K562 (cell line): ENCODE measurements around the gene SLX9. TPM values are rescaled to one million over a fixed set of nuclear protein-coding genes. Genes with fewer than 3 reads are reported as not detected.

Experiments used
- ATAC-seq: fragments of 200-7000 bp; cut with Tn5 transposase; 3 replicates; pipeline ENCODE4 v1.9.1; 2020; ENCODE audit warnings: moderate library complexity
- BruUV-seq: library from RNA; stranded (reverse); fragments of 400-500 nt; replicated peaks from 2 replicates; lab custom pipeline; 2021; lab: Mats Ljungman, UMichigan
- CTCF ChIA-PET: fragments of 300-600 bp; formaldehyde crosslinking; extraction: SDS; loops from one replicate; lab custom pipeline; 2021; ENCODE audit warnings: low intra/inter-chr PET ratio; lab: Yijun Ruan, JAX
- POLR2A ChIA-PET: fragments of 300-600, 350-650 bp; sonication (Branson Sonifier 250); formaldehyde crosslinking; extraction: SDS; loops from one replicate; lab custom pipeline; 2021; ENCODE audit warnings: antibody characterized with exemption, inconsistent platforms; lab: Yijun Ruan, JAX
- DNase-seq, 4 experiments: peaks; one replicate each; pipeline versions ENCODE4 v3.0.0 to v3.0.0-alpha.2; 2011 to 2018; ENCODE audit warnings: low spot score in 3 of 4, mixed read lengths in 3 of 4; ENCODE audit errors: extremely low read depth in 1 of 4
- FAIRE-seq: peaks from 2 replicates; lab custom pipeline; 2011; peaks lifted over from hg19 to GRCh38; lab: Jason Lieb, UNC
- H2AFZ ChIP-seq: 2 replicates; pipeline ENCODE4 v1.6.0; 2011; ENCODE audit warnings: low read depth, low read length, control low read depth, inconsistent platforms
- H3K27ac ChIP-seq: fragments of 200-600 bp; 3 replicates; pipeline ENCODE4 v1.8.0; 2011; ENCODE audit warnings: low read depth, mild to moderate bottlenecking, control low read depth, inconsistent platforms, low read length, moderate library complexity, mixed read lengths; ENCODE audit errors: extremely low read depth
- H3K27me3 ChIP-seq, 2 experiments: fragments of 300-600 bp in 1 of 2; 2 replicates in 1 of 2; 3 replicates in 1 of 2; pipeline versions ENCODE4 v1.6.0 to v1.8.0; 2011; ENCODE audit warnings: inconsistent platforms in 2 of 2, low read length in 2 of 2, mild to moderate bottlenecking in 1 of 2, mixed read lengths in 1 of 2, moderate library complexity in 1 of 2; ENCODE audit not compliant: control insufficient read depth in 2 of 2, insufficient read depth in 2 of 2
- H3K36me3 ChIP-seq: fragments of 300-600 bp; 3 replicates; pipeline ENCODE4 v1.8.0; 2011; ENCODE audit warnings: mild to moderate bottlenecking, low read length, inconsistent platforms; ENCODE audit not compliant: control insufficient read depth, insufficient read depth
- H3K4me1 ChIP-seq, 2 experiments: fragments of 200-600 bp in 1 of 2; replicated peaks in 1 of 2; 2 replicates in 1 of 2; 3 replicates in 1 of 2; pipeline versions ENCODE4 v1.5.1 to v1.8.0; 2011; ENCODE audit warnings: inconsistent platforms in 2 of 2, low read length in 2 of 2, mild to moderate bottlenecking in 1 of 2, mixed read lengths in 1 of 2, moderate library complexity in 1 of 2; ENCODE audit not compliant: control insufficient read depth in 2 of 2, insufficient read depth in 2 of 2
- H3K4me2 ChIP-seq: 2 replicates; pipeline ENCODE4 v1.6.1; 2011; ENCODE audit warnings: low read length, control low read depth, inconsistent platforms, mixed read lengths; ENCODE audit not compliant: insufficient read depth
- H3K4me3 ChIP-seq: fragments of 200-600 bp; sonication (generic), shearing (Covaris generic); 2 replicates; pipeline ENCODE4 v1.5.1; 2016; ENCODE audit warnings: control low read depth, inconsistent platforms
- H3K79me2 ChIP-seq: fragments of 200-600 bp; 3 replicates; pipeline ENCODE4 v1.8.0; 2011; ENCODE audit warnings: low read length, inconsistent platforms; ENCODE audit not compliant: control insufficient read depth, insufficient read depth
- H3K9ac ChIP-seq, 2 experiments: 2 replicates each; pipeline versions ENCODE4 v1.6.0 to v1.6.1; 2011; ENCODE audit warnings: low read depth in 2 of 2, low read length in 2 of 2, control low read depth in 1 of 2, inconsistent platforms in 1 of 2, mild to moderate bottlenecking in 1 of 2, mixed read lengths in 1 of 2; ENCODE audit not compliant: insufficient read depth in 1 of 2
- H3K9me1 ChIP-seq: one replicate; pipeline ENCODE4 v1.6.0; 2011; ENCODE audit warnings: inconsistent platforms, mild to moderate bottlenecking, low read length, moderate library complexity; ENCODE audit not compliant: control insufficient read depth, insufficient read depth
- H3K9me3 ChIP-seq: replicated peaks from 2 replicates; pipeline ENCODE4 v1.5.1; 2011; ENCODE audit warnings: low read depth, low read length, inconsistent platforms; ENCODE audit not compliant: control insufficient read depth, insufficient read depth
- H4K20me1 ChIP-seq: replicated peaks from 2 replicates; pipeline ENCODE4 v1.6.1; 2011; ENCODE audit warnings: low read length, inconsistent platforms, mixed read lengths; ENCODE audit not compliant: control insufficient read depth, insufficient read depth
- CCAR2 ChIP-seq: fragments of 200-400 bp; formaldehyde crosslinking; IDR thresholded peaks from 2 replicates; pipeline ENCODE4 v1.6.1; 2017; ENCODE audit warnings: mild to moderate bottlenecking, low read depth, low read length
- FOXJ3 ChIP-seq: sonication (generic); formaldehyde crosslinking; IDR thresholded peaks from 2 replicates; pipeline ENCODE4 v1.4.0; 2020; ENCODE audit warnings: mild to moderate bottlenecking, missing genetic modification reagents
- GABPA ChIP-seq: fragments of 200-800 bp; sonication (Bioruptor generic); conservative IDR thresholded peaks from 2 replicates; pipeline ENCODE4 v1.6.1; 2016; ENCODE audit warnings: low read depth, missing genetic modification characterization, missing compliant biosample characterization
- NR2C1 ChIP-seq, 2 experiments: fragments of 450-650 bp; IDR thresholded peaks; 2 replicates each; pipeline ENCODE4 v1.6.1; 2017; ENCODE audit warnings: mild to moderate bottlenecking in 2 of 2, antibody characterized with exemption in 1 of 2, inconsistent platforms in 1 of 2, missing compliant biosample characterization in 1 of 2, missing genetic modification characterization in 1 of 2
- RBBP5 ChIP-seq: fragments of 200-600 bp; sonication (generic); IDR thresholded peaks from 2 replicates; pipeline ENCODE4 v1.6.1; 2012; ENCODE audit warnings: borderline replicate concordance, mild to moderate bottlenecking, low read length, control low read depth, inconsistent platforms; ENCODE audit not compliant: insufficient read depth, poor library complexity, severe bottlenecking
- RBM15 ChIP-seq: fragments of 200-400 bp; formaldehyde crosslinking; IDR thresholded peaks from 2 replicates; pipeline ENCODE4 v1.6.1; 2018; ENCODE audit warnings: mild to moderate bottlenecking, low read length, moderate library complexity; ENCODE audit not compliant: insufficient read depth
- RBM17 ChIP-seq: fragments of 200-400 bp; formaldehyde crosslinking; IDR thresholded peaks from 2 replicates; pipeline ENCODE4 v1.6.1; 2017; ENCODE audit warnings: low read depth, mild to moderate bottlenecking, low read length, borderline replicate concordance
- SMARCA4 ChIP-seq: fragments of 450-650 bp; IDR thresholded peaks from 2 replicates; pipeline ENCODE4 v1.6.1; 2016
- SRSF1 ChIP-seq: fragments of 200-400 bp; formaldehyde crosslinking; IDR thresholded peaks from 2 replicates; pipeline ENCODE4 v1.6.1; 2017; ENCODE audit warnings: mild to moderate bottlenecking, low read depth, low read length, moderate library complexity
- TEAD2 ChIP-seq: fragments of 450-650 bp; IDR thresholded peaks from 2 replicates; pipeline ENCODE4 v1.6.1; 2016; ENCODE audit warnings: missing genetic modification characterization, control low read depth, missing compliant biosample characterization
- TFAM ChIP-seq: fragments of 250-450 bp; sonication (Bioruptor Pico); conservative IDR thresholded peaks from 2 replicates; pipeline ENCODE4 v1.5.0; 2021; ENCODE audit warnings: mild to moderate bottlenecking, moderate library complexity
- ZBTB7A ChIP-seq: IDR thresholded peaks from 2 replicates; pipeline ENCODE4 v1.6.1; 2011; ENCODE audit warnings: low read depth, mild to moderate bottlenecking, low read length, moderate library complexity, borderline replicate concordance; ENCODE audit not compliant: control insufficient read depth
- ZNF184 ChIP-seq: sonication (generic); formaldehyde crosslinking; IDR thresholded peaks from 2 replicates; pipeline ENCODE4 v1.5.0; 2020; ENCODE audit warnings: missing genetic modification reagents
- ZZZ3 ChIP-seq: fragments of 450-650 bp; IDR thresholded peaks from 2 replicates; pipeline ENCODE4 v1.6.1; 2016; ENCODE audit warnings: antibody characterized with exemption, mild to moderate bottlenecking, moderate library complexity
- WGBS: fragments of 100-300 bp; shearing (Covaris generic); methylation state at CpG from one replicate; pipeline ENCODE4 v1.1.6; 2016; ENCODE audit warnings: low coverage, mixed read lengths; ENCODE audit not compliant: insufficient coverage; ENCODE audit errors: missing lambda C conversion rate; 5-methylcytosine and 5-hydroxymethylcytosine counted together
- in situ Hi-C: fragments of 300-500 bp; cut with MboI; formaldehyde crosslinking; loops from 4 replicates; pipeline ENCODE4 v1.15.0; 2018; ENCODE audit warnings: inconsistent platforms, mixed read lengths
- intact Hi-C: fragments of 100-400 bp; cut with micrococcal nuclease; formaldehyde crosslinking; loops from 2 replicates; pipeline ENCODE4 v1.14.2; 2022
- polyA plus RNA-seq, 8 experiments: library from polyadenylated mRNA; depleted of rRNA in 4 of 8; stranded (reverse) in 5 of 8; unstranded in 3 of 8; fragments of >200 nt; fragmentation: Nextera tagmentation in 2 of 8; fragmentation: Illumina TruSeq in 1 of 8; extraction: Ambion mirVana in 2 of 8; extraction: Trizol in 1 of 8; gene quantifications; 2 replicates each; pipeline versions ENCODE4 v1.2.1 to v1.2.3, GENCODE V29; 2011 to 2014; ENCODE audit warnings: inconsistent platforms in 1 of 8, missing spikeins in 1 of 8
- total RNA-seq, 7 experiments: library from RNA; depleted of rRNA in 6 of 7; stranded (reverse); fragments of >200 nt in 6 of 7; fragmentation: Illumina TruSeq in 2 of 7; extraction: Trizol in 2 of 7; gene quantifications; 2 replicates each; pipeline versions ENCODE4 v1.2.1 to v1.2.3, GENCODE V29; 2011 to 2021; ENCODE audit warnings: low replicate concordance in 1 of 7
- TF ChIP-seq, protein P1 (sequence below): sonication (generic); formaldehyde crosslinking; IDR thresholded peaks from 2 replicates; pipeline ENCODE4 v1.8.1; 2023; ENCODE audit warnings: mild to moderate bottlenecking, missing genetic modification reagents
- TF ChIP-seq, protein P2 (sequence below): fragments of 450-650 bp; IDR thresholded peaks from 2 replicates; pipeline ENCODE4 v1.6.1; 2016; ENCODE audit warnings: low read depth, mild to moderate bottlenecking, moderate library complexity

Gene SLX9
- total and polyA plus RNA-seq, 9 of the 15 experiments (the other 6 are each of a cell fraction or from before 2014, with no cell fraction given), result 1.2 to 75.5 (median 16.5) TPM

DNA sequence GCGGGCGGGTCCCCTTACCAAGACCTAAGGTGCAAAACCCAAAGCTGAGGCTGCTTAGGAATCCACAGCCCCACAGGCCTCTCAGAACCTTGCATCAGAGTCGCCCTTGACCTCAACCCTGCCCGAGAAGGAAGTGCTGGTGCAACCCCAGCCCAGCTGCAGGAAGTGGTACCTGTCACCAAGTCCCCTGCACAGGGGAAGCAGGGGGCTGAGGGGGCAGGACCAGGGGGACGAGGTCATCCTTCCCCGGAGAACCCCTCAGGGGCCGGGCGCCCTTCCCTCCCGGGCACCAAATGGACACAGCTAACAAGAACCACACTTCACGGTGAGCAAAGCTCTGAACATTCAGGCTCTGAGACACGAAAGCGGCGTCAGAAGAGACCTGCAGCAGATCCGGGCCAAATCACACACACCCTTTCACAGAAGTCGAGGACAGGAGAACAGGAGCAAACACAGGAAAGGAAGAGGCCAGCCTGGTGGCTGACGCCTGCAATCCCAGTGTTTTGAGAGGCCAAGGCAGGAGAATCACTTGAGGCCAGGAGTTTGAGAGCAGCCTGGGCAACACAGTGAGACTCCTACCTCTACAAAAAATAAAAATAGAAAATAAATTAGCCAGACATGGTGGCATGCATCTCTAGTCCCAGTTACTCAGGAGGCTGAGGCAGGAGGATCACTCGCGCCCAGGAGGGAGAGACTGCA lies 25.5 kb upstream of the SLX9 start (continued):
- TF ChIP-seq ZNF184, result no peak
- no peak for TF ChIP-seq RBM15
- no peak for TF ChIP-seq ZBTB7A
- no peak; the same call in 1 of the 2 replicates for TF ChIP-seq NR2C1 (IDR thresholded peaks at IDR 0.05)
- TF ChIP-seq NR2C1 (tag; IDR thresholded peaks at IDR 0.05), result peak; percentile 55; the same call in 1 of the 2 replicates

DNA sequence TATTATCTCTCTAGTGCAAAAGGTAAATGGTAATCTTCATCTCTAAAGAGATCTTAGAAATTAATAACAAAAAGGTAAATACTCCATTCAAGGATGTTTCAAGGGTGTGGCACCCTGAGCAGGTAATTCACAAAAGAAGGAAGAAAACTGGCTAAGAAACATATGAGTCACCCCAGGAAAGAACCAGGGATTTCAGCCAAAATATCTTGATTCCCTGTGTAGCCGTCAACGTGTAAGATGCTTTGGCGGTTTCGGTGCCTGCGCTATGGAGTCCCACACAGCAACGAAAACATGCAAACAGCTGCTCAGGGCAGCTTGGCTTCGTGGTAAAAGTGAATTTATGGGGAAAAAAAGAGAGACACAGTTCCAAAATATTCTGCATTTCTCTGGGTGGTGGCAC lies 22.9 kb upstream of the SLX9 start:
- DNase-seq (no peak), ATAC-seq (no peak), FAIRE-seq (peak; percentile 74)
- H3K27me3 ChIP-seq, result peaks cover 24 to 45% of the 10 kb centered on the region in 2 experiments; a peak in 4 of 5 replicates
- H3K79me2 ChIP-seq, result no peaks in the 10 kb centered on the region
- no TSS peak for BruUV-seq
- no peaks in the 10 kb centered on the region for H3K36me3 ChIP-seq
- ChIA-PET POLR2A (interaction anchor here (1.1 to 1.9 kb wide), 2 partner anchors 9 to 112 kb away, joined by 3 to 7 read pairs; no protein-coding TSS in a partner anchor), CTCF (no interaction called here)
- in situ Hi-C loops (no loop called here), intact Hi-C loops (no loop called here)
- H3K27ac ChIP-seq, result no peak overlapping the region
- no peaks in the 10 kb centered on the region for H3K9me3 ChIP-seq
- peaks cover 3% of the 10 kb centered on the region; the same call in 1 of the 2 replicates for H4K20me1 ChIP-seq
- no peak overlapping the region for H3K9ac ChIP-seq
- H3K4me3 ChIP-seq, result no peak overlapping the region
- TF ChIP-seq TEAD2 (no peak), TFAM (CRISPR knock-in tag) (no peak), RBBP5 (no peak), GABPA (tag) (no peak), CCAR2 (no peak), SMARCA4 (no peak), RBM17 (no peak), ZZZ3 (no peak), FOXJ3 (CRISPR knock-in tag) (no peak), SRSF1 (no peak)
- TF ChIP-seq, protein P1, sequence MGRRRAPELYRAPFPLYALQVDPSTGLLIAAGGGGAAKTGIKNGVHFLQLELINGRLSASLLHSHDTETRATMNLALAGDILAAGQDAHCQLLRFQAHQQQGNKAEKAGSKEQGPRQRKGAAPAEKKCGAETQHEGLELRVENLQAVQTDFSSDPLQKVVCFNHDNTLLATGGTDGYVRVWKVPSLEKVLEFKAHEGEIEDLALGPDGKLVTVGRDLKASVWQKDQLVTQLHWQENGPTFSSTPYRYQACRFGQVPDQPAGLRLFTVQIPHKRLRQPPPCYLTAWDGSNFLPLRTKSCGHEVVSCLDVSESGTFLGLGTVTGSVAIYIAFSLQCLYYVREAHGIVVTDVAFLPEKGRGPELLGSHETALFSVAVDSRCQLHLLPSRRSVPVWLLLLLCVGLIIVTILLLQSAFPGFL (CRISPR knock-in tag), result no peak
- TF ChIP-seq, protein P2, sequence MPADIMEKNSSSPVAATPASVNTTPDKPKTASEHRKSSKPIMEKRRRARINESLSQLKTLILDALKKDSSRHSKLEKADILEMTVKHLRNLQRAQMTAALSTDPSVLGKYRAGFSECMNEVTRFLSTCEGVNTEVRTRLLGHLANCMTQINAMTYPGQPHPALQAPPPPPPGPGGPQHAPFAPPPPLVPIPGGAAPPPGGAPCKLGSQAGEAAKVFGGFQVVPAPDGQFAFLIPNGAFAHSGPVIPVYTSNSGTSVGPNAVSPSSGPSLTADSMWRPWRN, result no peak
- no peaks in the 10 kb centered on the region for H3K9me1 ChIP-seq
- H2AFZ ChIP-seq, result no peak overlapping the region
- H3K4me1 ChIP-seq, result peaks cover 0 to 43% of the 10 kb centered on the region in 2 experiments; a peak in 2 of 5 replicates
- 7% methylated on average over 7 of the region's 7 CpGs for WGBS
- no peak overlapping the region for H3K4me2 ChIP-seq
